ENCODE measurements around the gene IGSF3.
A peak's percentile ranks its signal among the peaks of the same experiment; 100 is the strongest.
"Not testable (repeated sequence)": the region's sequence is repeated elsewhere in the genome, so short reads cannot be mapped to it uniquely, and the experiment has no call there.

Gene IGSF3

GRCh38 chr1:116657836-116658235, 9.7 kb downstream of the IGSF3 start:
- DNase-seq: not testable (repeated sequence)

GRCh38 chr1:116654351-116654750, 13.2 kb downstream of the IGSF3 start:
- DNase-seq: no peak

GRCh38 chr1:116652598-116652997, 14.9 kb downstream of the IGSF3 start:
- DNase-seq: not testable (repeated sequence)

- DNase-seq: not testable (repeated sequence)
Observed at GRCh38 chr1:116650781-116651180, 16.8 kb downstream of the IGSF3 start.

GRCh38 chr1:116649041-116649440, 18.5 kb downstream of the IGSF3 start:
- DNase-seq: not testable (repeated sequence)

- DNase-seq: not testable (repeated sequence)
Observed at GRCh38 chr1:116648325-116648724, 19.2 kb downstream of the IGSF3 start.

GRCh38 chr1:116647186-116647585, 20.3 kb downstream of the IGSF3 start:
- not testable (repeated sequence) for DNase-seq

GRCh38 chr1:116646673-116647170, 20.8 kb downstream of the IGSF3 start:
- peak; percentile 7 for DNase-seq

GRCh38 chr1:116645802-116646672, 21.5 kb downstream of the IGSF3 start:
- not testable (repeated sequence) for DNase-seq

- DNase-seq: not testable (repeated sequence)
Observed at GRCh38 chr1:116644993-116645392, 22.5 kb downstream of the IGSF3 start.

- not testable (repeated sequence) for DNase-seq
Observed at GRCh38 chr1:116644096-116644495, 23.4 kb downstream of the IGSF3 start.

GRCh38 chr1:116643281-116643751, 24.2 kb downstream of the IGSF3 start:
- not testable (repeated sequence) for DNase-seq

GRCh38 chr1:116642311-116643280, 24.9 kb downstream of the IGSF3 start:
- DNase-seq: not testable (repeated sequence)

- DNase-seq: not testable (repeated sequence)
Observed at GRCh38 chr1:116637583-116637982, 29.9 kb downstream of the IGSF3 start.

GRCh38 chr1:116636584-116636983, 30.9 kb downstream of the IGSF3 start:
- not testable (repeated sequence) for DNase-seq

GRCh38 chr1:116634386-116634785, 33.1 kb downstream of the IGSF3 start:
- not testable (repeated sequence) for DNase-seq

GRCh38 chr1:116631996-116632925, 35.3 kb downstream of the IGSF3 start:
- DNase-seq: not testable (repeated sequence)

GRCh38 chr1:116631554-116631953, 36.0 kb downstream of the IGSF3 start:
- DNase-seq: not testable (repeated sequence)

- DNase-seq: not testable (repeated sequence)
Observed at GRCh38 chr1:116630057-116630456, 37.5 kb downstream of the IGSF3 start.

GRCh38 chr1:116629441-116629840, 38.1 kb downstream of the IGSF3 start:
- not testable (repeated sequence) for DNase-seq

GRCh38 chr1:116628448-116628847, 39.1 kb downstream of the IGSF3 start:
- DNase-seq: no peak

GRCh38 chr1:116627357-116627756, 40.2 kb downstream of the IGSF3 start:
- not testable (repeated sequence) for DNase-seq

Measured in CD4-positive, alpha-beta T cell treated with Interleukin-17A for 4 hours (primary cell).